Mononuclear cell (primary cell): ENCODE results near the gene UGDH. TPM values are rescaled to one million over a fixed set of nuclear protein-coding genes. Genes with fewer than 3 reads are reported as not detected.
"Not testable (repeated sequence)": the region's sequence is repeated elsewhere in the genome, so short reads cannot be mapped to it uniquely, and the experiment has no call there.

Source experiments
- H3K27me3 ChIP-seq: 2 replicates; pipeline ENCODE4 v1.6.0; 2011; ENCODE audit warnings: low read length, control low read depth; ENCODE audit not compliant: insufficient read depth
- H3K4me1 ChIP-seq: 2 replicates; pipeline ENCODE4 v1.5.1; 2011; ENCODE audit warnings: mild to moderate bottlenecking, low read length, control low read depth; ENCODE audit not compliant: insufficient read depth
- H3K4me3 ChIP-seq: 2 replicates; pipeline ENCODE4 v1.5.1; 2011; ENCODE audit warnings: mild to moderate bottlenecking, low read length, moderate library complexity
- H3K9me3 ChIP-seq: 2 replicates; pipeline ENCODE4 v1.5.1; 2011; ENCODE audit warnings: low read depth, mild to moderate bottlenecking, control low read depth, low read length
- total RNA-seq: library from RNA; depleted of rRNA; stranded (reverse); fragments of >200 nt; gene quantifications from one replicate; pipeline ENCODE4 v1.2.3, GENCODE V29; 2012

UGDH gene
- 2.2 TPM for total RNA-seq

- Histone ChIP-seq H3K27me3 (no peaks in the 10 kb centered on the region), H3K4me3 (peak within 1 kb of the TSS; percentile 85), H3K9me3 (no peaks in the 10 kb centered on the region), H3K4me1 (peaks cover 13% of the 10 kb centered on the region)
Measured at GRCh38 chr4:39527296-39528060, at the start of gene UGDH. Gene UGDH, minus strand, starts transcription at chr4:39527439. Its CDS starts 5,927 bp downstream, at chr4:39521512.

GRCh38 chr4:39574946-39575345 is 47.7 kb upstream of the UGDH start:
- Histone ChIP-seq H3K4me3 (no peak overlapping the region), H3K9me3 (no peaks in the 10 kb centered on the region), H3K27me3 (no peaks in the 10 kb centered on the region), H3K4me1 (no peaks in the 10 kb centered on the region)

GRCh38 chr4:39571504-39571903 is 44.3 kb upstream of the UGDH start:
- Histone ChIP-seq H3K4me1 (no peaks in the 10 kb centered on the region), H3K4me3 (no peak overlapping the region), H3K27me3 (no peaks in the 10 kb centered on the region), H3K9me3 (no peaks in the 10 kb centered on the region)

- Histone ChIP-seq H3K4me3 (no peak overlapping the region), H3K9me3 (no peaks in the 10 kb centered on the region), H3K4me1 (no peaks in the 10 kb centered on the region), H3K27me3 (no peaks in the 10 kb centered on the region)
Measured at GRCh38 chr4:39571054-39571453, 43.8 kb upstream of the UGDH start.

- no peak overlapping the region for H3K4me3 ChIP-seq
- H3K27me3 ChIP-seq: no peaks in the 10 kb centered on the region
- no peaks in the 10 kb centered on the region for H3K9me3 ChIP-seq
- H3K4me1 ChIP-seq: no peaks in the 10 kb centered on the region
Measured at GRCh38 chr4:39569209-39569608, 42.0 kb upstream of the UGDH start.

- H3K9me3 ChIP-seq: no peaks in the 10 kb centered on the region
- no peaks in the 10 kb centered on the region for H3K27me3 ChIP-seq
- H3K4me3 ChIP-seq: no peak overlapping the region
- no peaks in the 10 kb centered on the region for H3K4me1 ChIP-seq
Measured at GRCh38 chr4:39568805-39569204, 41.6 kb upstream of the UGDH start.

GRCh38 chr4:39565878-39566600 is 38.8 kb upstream of the UGDH start:
- Histone ChIP-seq H3K9me3 (no peaks in the 10 kb centered on the region), H3K4me3 (no peak overlapping the region), H3K4me1 (no peaks in the 10 kb centered on the region), H3K27me3 (no peaks in the 10 kb centered on the region)

- H3K4me1 ChIP-seq: no peaks in the 10 kb centered on the region
- H3K9me3 ChIP-seq: no peaks in the 10 kb centered on the region
- H3K4me3 ChIP-seq: no peak overlapping the region
- H3K27me3 ChIP-seq: no peaks in the 10 kb centered on the region
Measured at GRCh38 chr4:39563346-39563847, 36.2 kb upstream of the UGDH start.

GRCh38 chr4:39562792-39563191 is 35.6 kb upstream of the UGDH start:
- no peaks in the 10 kb centered on the region for H3K9me3 ChIP-seq
- H3K4me3 ChIP-seq: no peak overlapping the region
- H3K27me3 ChIP-seq: no peaks in the 10 kb centered on the region
- no peaks in the 10 kb centered on the region for H3K4me1 ChIP-seq

- H3K27me3 ChIP-seq: no peaks in the 10 kb centered on the region
- no peaks in the 10 kb centered on the region for H3K9me3 ChIP-seq
- no peak overlapping the region for H3K4me3 ChIP-seq
- no peaks in the 10 kb centered on the region for H3K4me1 ChIP-seq
Measured at GRCh38 chr4:39559626-39560025, 32.4 kb upstream of the UGDH start.

GRCh38 chr4:39555472-39555871 is 28.2 kb upstream of the UGDH start:
- Histone ChIP-seq H3K9me3 (no peaks in the 10 kb centered on the region), H3K4me3 (no peak overlapping the region), H3K27me3 (no peaks in the 10 kb centered on the region), H3K4me1 (no peaks in the 10 kb centered on the region)

GRCh38 chr4:39548425-39549067 is 21.3 kb upstream of the UGDH start:
- H3K4me3 ChIP-seq: no peak overlapping the region
- no peaks in the 10 kb centered on the region for H3K27me3 ChIP-seq
- H3K4me1 ChIP-seq: no peaks in the 10 kb centered on the region
- H3K9me3 ChIP-seq: no peaks in the 10 kb centered on the region

GRCh38 chr4:39544580-39545315 is 17.5 kb upstream of the UGDH start:
- Histone ChIP-seq H3K27me3 (no peaks in the 10 kb centered on the region), H3K4me3 (no peak overlapping the region), H3K4me1 (no peaks in the 10 kb centered on the region), H3K9me3 (no peaks in the 10 kb centered on the region)

GRCh38 chr4:39544080-39544479 is 16.8 kb upstream of the UGDH start:
- H3K9me3 ChIP-seq, H3K4me3 ChIP-seq, H3K27me3 ChIP-seq, H3K4me1 ChIP-seq: not testable (repeated sequence)

GRCh38 chr4:39543034-39543433 is 15.8 kb upstream of the UGDH start:
- Histone ChIP-seq H3K9me3 (no peaks in the 10 kb centered on the region), H3K27me3 (no peaks in the 10 kb centered on the region), H3K4me3 (no peak overlapping the region), H3K4me1 (no peaks in the 10 kb centered on the region)
